ENCODE measurements around the gene DTD1. TPM values are rescaled to one million over a fixed set of nuclear protein-coding genes. Genes with fewer than 3 reads are reported as not detected.

Gene DTD1
- polyA plus RNA-seq, 1 of the 3 experiments (the other 2 are of a cell fraction): 81.1 TPM

GRCh38 chr20:18571009-18571408, 16.8 kb upstream of the DTD1 start:
- DNase-seq: no peak
- Histone ChIP-seq H3K4me3 (ENCODE audit: low read depth in 2 of 2, low read length in 1 of 2) (no peak overlapping the region), H3K9me3 (no peaks in the 10 kb centered on the region), H3K27me3 (ENCODE audit: insufficient read depth) (no peaks in the 10 kb centered on the region), H3K9me2 (no peaks in the 10 kb centered on the region), H3K36me3 (replicated peaks in 1 of 2; ENCODE audit: control insufficient read depth in 1 of 2, insufficient read depth in 2 of 2, low read length in 1 of 2) (peaks cover 12 to 16% of the 10 kb centered on the region in 2 experiments), H3F3A (replicated peaks; ENCODE audit: insufficient read depth) (peaks cover 12% of the 10 kb centered on the region), H3K79me2 (ENCODE audit: insufficient read depth) (peaks cover 23% of the 10 kb centered on the region), H3K4me2 (no peak overlapping the region), H4K20me1 (ENCODE audit: insufficient read depth) (no peaks in the 10 kb centered on the region), H3K4me1 (ENCODE audit: control insufficient read depth in 1 of 2, insufficient read depth in 2 of 2, low read depth in 1 of 2, low read length in 1 of 2) (peaks cover 0 to 4% of the 10 kb centered on the region in 2 experiments; a peak in 1 of 4 replicates), H2AFZ (ENCODE audit: low read depth) (no peak overlapping the region), H3K27ac (ENCODE audit: low read depth in 2 of 2, low read length in 1 of 2) (no peak overlapping the region), H3K9ac (no peak overlapping the region)
- TF ChIP-seq NFIC (IDR thresholded peaks at IDR 0.05; ENCODE audit: borderline replicate concordance): no peak
- TF ChIP-seq POLR2AphosphoS5 (IDR thresholded peaks at IDR 0.05; ENCODE audit: low read depth, low read length): no peak; the same call in 1 of the 2 replicates
- no peak for TF ChIP-seq CTCF (IDR thresholded peaks at IDR 0.05)
- TF ChIP-seq GATA2 (CRISPR knock-in tag; IDR thresholded peaks at IDR 0.05): no peak
- TF ChIP-seq, protein P1, sequence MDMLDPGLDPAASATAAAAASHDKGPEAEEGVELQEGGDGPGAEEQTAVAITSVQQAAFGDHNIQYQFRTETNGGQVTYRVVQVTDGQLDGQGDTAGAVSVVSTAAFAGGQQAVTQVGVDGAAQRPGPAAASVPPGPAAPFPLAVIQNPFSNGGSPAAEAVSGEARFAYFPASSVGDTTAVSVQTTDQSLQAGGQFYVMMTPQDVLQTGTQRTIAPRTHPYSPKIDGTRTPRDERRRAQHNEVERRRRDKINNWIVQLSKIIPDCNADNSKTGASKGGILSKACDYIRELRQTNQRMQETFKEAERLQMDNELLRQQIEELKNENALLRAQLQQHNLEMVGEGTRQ (IDR thresholded peaks at IDR 0.05; ENCODE audit: borderline replicate concordance, low read depth, low read length): no peak
- no peak for TF ChIP-seq YY1 (IDR thresholded peaks at IDR 0.05; ENCODE audit: low read depth)
- no peak for TF ChIP-seq EP300 (IDR thresholded peaks at IDR 0.05; ENCODE audit: borderline replicate concordance in 1 of 2, low read depth in 1 of 2, low read length in 1 of 2)
- TF ChIP-seq, protein P2, sequence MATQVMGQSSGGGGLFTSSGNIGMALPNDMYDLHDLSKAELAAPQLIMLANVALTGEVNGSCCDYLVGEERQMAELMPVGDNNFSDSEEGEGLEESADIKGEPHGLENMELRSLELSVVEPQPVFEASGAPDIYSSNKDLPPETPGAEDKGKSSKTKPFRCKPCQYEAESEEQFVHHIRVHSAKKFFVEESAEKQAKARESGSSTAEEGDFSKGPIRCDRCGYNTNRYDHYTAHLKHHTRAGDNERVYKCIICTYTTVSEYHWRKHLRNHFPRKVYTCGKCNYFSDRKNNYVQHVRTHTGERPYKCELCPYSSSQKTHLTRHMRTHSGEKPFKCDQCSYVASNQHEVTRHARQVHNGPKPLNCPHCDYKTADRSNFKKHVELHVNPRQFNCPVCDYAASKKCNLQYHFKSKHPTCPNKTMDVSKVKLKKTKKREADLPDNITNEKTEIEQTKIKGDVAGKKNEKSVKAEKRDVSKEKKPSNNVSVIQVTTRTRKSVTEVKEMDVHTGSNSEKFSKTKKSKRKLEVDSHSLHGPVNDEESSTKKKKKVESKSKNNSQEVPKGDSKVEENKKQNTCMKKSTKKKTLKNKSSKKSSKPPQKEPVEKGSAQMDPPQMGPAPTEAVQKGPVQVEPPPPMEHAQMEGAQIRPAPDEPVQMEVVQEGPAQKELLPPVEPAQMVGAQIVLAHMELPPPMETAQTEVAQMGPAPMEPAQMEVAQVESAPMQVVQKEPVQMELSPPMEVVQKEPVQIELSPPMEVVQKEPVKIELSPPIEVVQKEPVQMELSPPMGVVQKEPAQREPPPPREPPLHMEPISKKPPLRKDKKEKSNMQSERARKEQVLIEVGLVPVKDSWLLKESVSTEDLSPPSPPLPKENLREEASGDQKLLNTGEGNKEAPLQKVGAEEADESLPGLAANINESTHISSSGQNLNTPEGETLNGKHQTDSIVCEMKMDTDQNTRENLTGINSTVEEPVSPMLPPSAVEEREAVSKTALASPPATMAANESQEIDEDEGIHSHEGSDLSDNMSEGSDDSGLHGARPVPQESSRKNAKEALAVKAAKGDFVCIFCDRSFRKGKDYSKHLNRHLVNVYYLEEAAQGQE (IDR thresholded peaks at IDR 0.05; ENCODE audit: low read depth, low read length): no peak
- TF ChIP-seq FOSL2 (IDR thresholded peaks at IDR 0.05; ENCODE audit: borderline replicate concordance, low read depth): no peak
- TF ChIP-seq FOXJ3 (CRISPR knock-in tag; IDR thresholded peaks at IDR 0.05): no peak
- no peak for TF ChIP-seq SIN3A (IDR thresholded peaks at IDR 0.05; ENCODE audit: borderline replicate concordance, low read depth, low read length)
- TF ChIP-seq SMC3 (IDR thresholded peaks at IDR 0.05; ENCODE audit: low read depth, low read length): no peak
- no peak for TF ChIP-seq MEF2A (IDR thresholded peaks at IDR 0.05; ENCODE audit: borderline replicate concordance, low read depth)
- no peak for TF ChIP-seq EZH2phosphoT487 (IDR thresholded peaks at IDR 0.05; ENCODE audit: borderline replicate concordance, low read depth)
- POLR2A ChIA-PET: no interaction called here
- WGBS (ENCODE audit: low lambda C conversion rate): 90% methylated on average over 2 of the region's 2 CpGs
- CTCF ChIA-PET: no interaction called here
